GM19468 (cell line): ENCODE measurements around the gene C5.

Experiments used
- ATAC-seq: cut with Tn5 transposase; IDR thresholded peaks from one replicate; pipeline ENCODE4 v1.9.1; 2021; ENCODE audit warnings: mild to moderate bottlenecking, moderate library complexity, moderate number of reproducible peaks; ENCODE audit not compliant: unreplicated experiment; ENCODE audit errors: extremely low read depth

C5 gene

GRCh38 chr9:120946259-120946658 lies 103.8 kb downstream of the C5 start:
- no peak for ATAC-seq

- ATAC-seq, result no peak
Measured at GRCh38 chr9:120944948-120945347, 105.1 kb downstream of the C5 start.

- ATAC-seq, result peak; percentile 82
Measured at GRCh38 chr9:120944434-120944843, 105.6 kb downstream of the C5 start.

- no peak for ATAC-seq
Measured at GRCh38 chr9:120942186-120943001, 107.7 kb downstream of the C5 start.

- no peak for ATAC-seq
Measured at GRCh38 chr9:120941046-120941770, 108.9 kb downstream of the C5 start.

GRCh38 chr9:120940573-120940972 lies 109.5 kb downstream of the C5 start:
- ATAC-seq, result no peak

GRCh38 chr9:120938851-120939250 lies 111.2 kb downstream of the C5 start:
- no peak for ATAC-seq

- ATAC-seq, result no peak
Measured at GRCh38 chr9:120937596-120937995, 112.5 kb downstream of the C5 start.

DNA sequence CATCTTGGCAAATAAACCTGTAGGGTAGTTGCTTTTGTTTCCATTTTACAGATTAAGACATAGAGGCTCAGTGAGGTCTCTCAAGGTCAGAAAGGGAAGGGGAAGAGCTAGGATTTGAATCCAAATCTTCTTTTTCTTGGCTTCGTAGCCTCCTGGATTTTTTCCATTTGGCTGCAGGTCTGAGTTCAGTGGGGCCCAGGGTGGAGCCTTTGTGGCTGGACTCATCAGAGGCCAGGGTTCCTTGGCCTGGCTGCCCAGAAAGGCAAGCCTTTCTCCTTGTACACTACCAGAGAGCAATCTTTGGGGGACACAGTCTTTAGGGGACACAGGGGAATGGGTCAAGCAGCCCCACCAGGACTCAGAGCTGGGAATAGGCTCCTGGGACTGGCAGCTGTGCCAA lies 112.9 kb downstream of the C5 start:
- no peak for ATAC-seq

GRCh38 chr9:120936764-120937122 lies 113.3 kb downstream of the C5 start:
- no peak for ATAC-seq

DNA sequence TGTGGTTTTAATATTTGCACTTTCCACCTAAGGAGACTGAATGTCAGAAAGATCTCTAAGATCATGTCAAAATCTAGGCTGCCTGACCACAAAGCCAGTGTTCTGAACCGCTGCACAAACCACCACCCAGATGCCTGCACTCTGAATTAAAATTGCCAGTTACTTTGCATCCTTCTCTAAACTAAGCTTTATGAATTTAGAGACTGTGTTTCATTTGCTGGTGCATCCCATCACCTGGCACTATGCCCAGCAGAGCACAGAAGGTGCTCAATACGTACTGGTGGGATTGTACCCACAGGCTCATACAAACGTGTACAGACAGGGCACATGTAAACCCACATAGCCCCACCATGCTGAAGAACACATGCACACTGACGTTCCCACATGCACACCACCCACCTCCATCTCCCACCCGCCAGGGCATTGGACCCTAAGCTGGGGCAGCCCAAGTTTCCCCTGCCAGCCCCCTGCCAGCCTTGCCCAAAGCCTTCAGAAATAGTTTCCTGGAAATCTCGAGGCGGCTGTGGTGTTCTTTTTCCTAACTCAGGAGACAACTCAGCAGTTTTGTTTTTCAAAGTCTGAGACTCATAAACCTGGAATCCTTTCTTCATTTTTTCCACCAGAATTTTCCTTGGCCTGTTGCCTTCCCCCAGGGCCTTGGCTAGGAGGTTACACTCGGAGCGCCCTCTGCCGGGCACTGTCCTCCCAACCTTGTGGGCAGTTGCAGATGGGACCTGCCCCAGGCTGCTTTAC lies 113.9 kb downstream of the C5 start:
- ATAC-seq, result no peak

- ATAC-seq, result no peak
Measured at GRCh38 chr9:120935383-120935857, 114.7 kb downstream of the C5 start.

GRCh38 chr9:120934281-120934680 lies 115.8 kb downstream of the C5 start:
- ATAC-seq, result no peak

DNA sequence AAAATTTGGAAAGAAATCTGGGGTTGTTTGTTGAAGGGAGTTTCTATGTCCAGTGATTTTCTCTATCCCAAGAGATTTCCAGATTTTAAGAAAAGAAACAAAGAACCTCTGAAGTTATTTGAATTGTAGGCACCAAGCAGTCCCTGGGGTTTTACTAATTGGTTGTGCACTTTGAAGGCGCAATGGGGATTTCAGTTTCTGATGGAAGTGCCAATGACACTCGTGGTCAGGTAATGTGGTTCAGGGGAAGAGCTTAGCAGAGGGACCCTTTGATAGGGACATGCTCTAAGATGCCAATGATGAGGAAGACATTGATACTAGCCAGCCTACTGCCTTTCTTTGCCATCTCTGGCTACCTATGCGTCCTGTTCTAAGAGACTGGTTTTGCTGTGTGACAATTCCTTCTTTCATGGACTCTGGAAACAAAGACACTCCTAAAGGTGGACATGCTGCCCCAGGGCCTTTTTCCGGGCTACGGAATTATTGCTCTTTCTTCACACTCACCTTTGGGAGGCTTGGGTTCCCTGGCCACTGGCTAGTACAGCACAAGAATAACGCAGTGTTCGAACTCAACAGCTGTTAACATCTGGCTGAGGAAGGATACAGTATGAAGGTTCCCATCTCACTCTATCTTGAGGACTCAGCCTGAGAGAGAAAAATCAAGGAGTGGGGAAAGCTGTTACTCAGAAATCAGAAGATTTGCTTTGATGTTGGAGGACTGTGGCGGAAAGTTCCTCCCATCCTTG lies 116.6 kb downstream of the C5 start:
- ATAC-seq, result no peak

DNA sequence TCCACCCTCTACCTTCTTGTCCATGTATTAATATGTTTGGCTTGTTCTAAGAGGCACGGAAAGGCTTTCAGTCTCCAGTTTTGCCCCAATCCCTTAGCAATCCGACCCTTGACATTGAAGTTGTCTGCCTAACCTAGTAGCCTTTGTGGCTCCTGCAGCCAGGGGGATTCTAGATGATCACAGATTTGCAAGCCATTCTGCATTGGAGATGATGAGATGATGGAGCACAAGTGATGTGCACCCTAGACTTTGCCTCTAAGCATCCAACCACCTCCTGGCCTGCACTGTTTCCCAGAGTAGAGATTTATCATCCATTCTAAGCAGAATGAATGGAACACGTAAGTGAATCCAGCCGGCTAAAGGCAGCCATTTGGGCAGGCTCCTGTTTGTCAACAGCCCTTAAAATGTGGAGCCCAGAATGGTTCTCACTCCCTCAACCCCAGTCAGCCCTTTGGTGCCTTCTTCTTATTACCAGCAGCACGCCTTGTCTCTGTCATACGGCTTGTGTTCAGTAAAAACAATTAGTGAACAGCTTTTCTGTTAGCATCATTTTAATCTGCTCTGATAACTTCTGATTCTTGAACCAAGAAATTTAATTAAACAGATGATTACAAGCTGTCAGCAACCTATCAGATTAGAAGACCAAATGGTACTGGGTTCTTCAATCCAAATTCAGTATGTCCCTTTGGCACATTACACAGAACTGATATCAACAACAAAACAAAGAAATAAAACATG lies 117.8 kb downstream of the C5 start:
- ATAC-seq, result no peak

- no peak for ATAC-seq
Measured at GRCh38 chr9:120931231-120932085, 118.6 kb downstream of the C5 start.

DNA sequence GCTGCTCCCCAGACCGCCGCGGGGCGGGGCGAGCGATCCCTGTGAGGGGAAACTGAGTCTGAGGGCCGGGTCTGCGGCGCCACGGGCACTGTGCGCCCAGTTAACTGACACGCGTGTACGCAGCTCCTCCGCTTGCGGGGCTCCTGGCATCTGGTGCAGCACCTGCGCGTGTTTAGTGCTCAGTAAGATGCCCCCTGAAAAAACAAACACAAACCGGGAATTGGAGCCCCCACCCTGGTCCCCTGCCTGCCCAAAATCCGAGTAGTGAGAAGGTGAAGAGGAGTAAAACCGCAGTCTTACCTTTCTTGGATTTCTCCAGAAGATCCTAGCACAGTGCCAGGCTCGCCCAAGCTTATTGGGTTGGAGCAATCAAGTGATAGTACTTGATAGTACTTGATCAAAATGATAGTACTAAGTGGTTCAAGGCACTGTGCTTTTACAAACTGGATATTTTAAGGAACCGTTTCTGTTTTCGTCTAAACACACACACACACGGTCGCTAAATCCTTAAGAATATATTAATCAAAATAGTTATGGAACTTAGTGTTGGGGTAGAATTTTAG lies 120.8 kb downstream of the C5 start:
- ATAC-seq, result no peak

DNA sequence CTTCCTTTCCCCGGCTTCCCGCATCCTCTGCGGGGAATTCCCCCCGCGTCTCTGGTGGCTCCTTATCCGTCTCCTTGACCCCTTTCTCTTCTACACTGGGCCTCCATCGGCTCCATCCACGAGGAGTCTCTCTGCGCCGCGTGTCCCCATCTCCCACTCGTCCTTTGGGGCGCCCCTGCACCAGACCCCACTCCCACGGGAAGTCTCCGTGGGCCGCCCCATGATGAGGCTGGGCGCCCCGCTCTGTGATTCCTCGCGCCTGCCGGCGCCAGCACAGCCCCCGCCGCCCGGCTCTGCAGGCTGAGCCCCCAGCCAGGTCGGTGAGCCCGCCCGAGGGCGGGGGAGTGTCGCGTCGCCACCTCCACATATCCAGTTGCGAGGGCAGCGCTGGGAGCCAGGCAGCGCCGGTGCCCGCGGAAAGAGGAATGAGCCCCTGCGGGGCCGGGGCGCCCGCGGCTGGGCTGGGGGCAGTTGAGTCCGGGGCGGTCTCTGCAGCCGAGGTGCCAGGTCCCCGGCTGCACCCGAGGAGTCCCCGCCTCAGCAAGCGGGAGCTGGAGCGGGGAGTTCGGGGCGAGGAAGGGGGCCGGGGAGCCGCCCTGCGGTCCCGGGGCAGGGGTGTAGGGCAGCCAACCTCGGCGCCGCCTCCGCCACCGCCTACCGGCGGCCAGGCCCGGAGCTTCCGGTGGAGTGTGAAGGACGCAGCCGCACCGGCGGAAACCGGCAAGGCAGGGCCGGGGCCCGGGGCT lies 121.4 kb downstream of the C5 start:
- peak; percentile 13 for ATAC-seq
